Measurements from ENCODE around the gene GNG7.
"Not testable (repeated sequence)": the region's sequence is repeated elsewhere in the genome, so short reads cannot be mapped to it uniquely, and the experiment has no call there.

DNA sequence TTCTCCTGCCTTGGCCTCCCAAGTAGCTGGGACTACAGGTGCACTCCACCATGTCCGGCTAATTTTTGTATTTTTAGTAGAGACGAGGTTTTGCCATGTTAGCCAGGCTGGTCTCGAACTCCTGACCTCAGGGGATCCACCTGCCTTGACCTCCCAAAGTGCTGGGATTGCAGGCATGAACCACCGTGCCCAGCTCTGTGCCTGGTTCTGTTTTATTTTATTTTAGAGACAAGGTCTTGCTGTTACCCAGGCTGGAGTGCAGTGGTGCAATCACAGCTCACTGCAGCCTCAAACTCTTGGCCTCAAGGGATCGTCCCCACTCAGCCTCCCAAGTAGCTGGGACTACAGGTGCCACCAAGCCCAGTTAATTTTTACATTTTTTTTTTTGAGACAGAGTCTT is 122.1 kb downstream of the GNG7 start:
- TF ChIP-seq, protein P1, sequence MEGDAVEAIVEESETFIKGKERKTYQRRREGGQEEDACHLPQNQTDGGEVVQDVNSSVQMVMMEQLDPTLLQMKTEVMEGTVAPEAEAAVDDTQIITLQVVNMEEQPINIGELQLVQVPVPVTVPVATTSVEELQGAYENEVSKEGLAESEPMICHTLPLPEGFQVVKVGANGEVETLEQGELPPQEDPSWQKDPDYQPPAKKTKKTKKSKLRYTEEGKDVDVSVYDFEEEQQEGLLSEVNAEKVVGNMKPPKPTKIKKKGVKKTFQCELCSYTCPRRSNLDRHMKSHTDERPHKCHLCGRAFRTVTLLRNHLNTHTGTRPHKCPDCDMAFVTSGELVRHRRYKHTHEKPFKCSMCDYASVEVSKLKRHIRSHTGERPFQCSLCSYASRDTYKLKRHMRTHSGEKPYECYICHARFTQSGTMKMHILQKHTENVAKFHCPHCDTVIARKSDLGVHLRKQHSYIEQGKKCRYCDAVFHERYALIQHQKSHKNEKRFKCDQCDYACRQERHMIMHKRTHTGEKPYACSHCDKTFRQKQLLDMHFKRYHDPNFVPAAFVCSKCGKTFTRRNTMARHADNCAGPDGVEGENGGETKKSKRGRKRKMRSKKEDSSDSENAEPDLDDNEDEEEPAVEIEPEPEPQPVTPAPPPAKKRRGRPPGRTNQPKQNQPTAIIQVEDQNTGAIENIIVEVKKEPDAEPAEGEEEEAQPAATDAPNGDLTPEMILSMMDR (IDR thresholded peaks at IDR 0.05) = not testable (repeated sequence)
- not testable (repeated sequence) for TF ChIP-seq POLR2A (IDR thresholded peaks at IDR 0.05)

Measured in testis (tissue), 2 donors.